Stimulated activated CD8-positive, alpha-beta memory T cell treated with anti-CD3 and anti-CD28 coated beads, Interleukin-4, amount 100 ng/mL, for 4 hours (primary cell): ENCODE measurements around the gene REC8.

Source experiments
- DNase-seq, 2 donors: peaks; one replicate each; pipeline ENCODE4 v3.0.0-alpha.2; 2020; ENCODE audit warnings: low read depth in 2 of 2, low spot score in 1 of 2

REC8 gene

GRCh38 chr14:24138396-24139271 lies 33.2 kb upstream of the REC8 start:
- no peak for DNase-seq

- no peak for DNase-seq
Observed at GRCh38 chr14:24139272-24139934, 32.5 kb upstream of the REC8 start.

GRCh38 chr14:24141097-24141880 lies 30.6 kb upstream of the REC8 start, which contains the start of gene EMC9:
TSS of gene EMC9 (minus strand) at chr14:24141591. CDS start at chr14:24141304, 287 bp downstream.
- DNase-seq = peak; percentile 99

GRCh38 chr14:24143511-24143910 lies 28.4 kb upstream of the REC8 start:
- no peak for DNase-seq

GRCh38 chr14:24144451-24144850 lies 27.4 kb upstream of the REC8 start:
- DNase-seq = no peak

GRCh38 chr14:24145219-24145618 lies 26.7 kb upstream of the REC8 start:
- DNase-seq = no peak

GRCh38 chr14:24145690-24146452 lies 26.0 kb upstream of the REC8 start:
- no peak for DNase-seq

- DNase-seq = peak; percentile 56 to 74
Observed at GRCh38 chr14:24146453-24146977, 25.4 kb upstream of the REC8 start, which contains the start of gene PSME2. TSS of gene PSME2 (minus strand) at chr14:24146610. CDS start at chr14:24146581, 29 bp downstream.

- DNase-seq = peak; percentile 93 to 95
Observed at GRCh38 chr14:24146978-24147760, 24.7 kb upstream of the REC8 start, which contains the start of gene RNF31. TSS of gene RNF31 (plus strand) at chr14:24147498. CDS start at chr14:24147699, 201 bp downstream.

- DNase-seq = no peak
Observed at GRCh38 chr14:24147761-24148428, 24.0 kb upstream of the REC8 start.

GRCh38 chr14:24149302-24149969 lies 22.4 kb upstream of the REC8 start:
- no peak for DNase-seq

- DNase-seq = no peak
Observed at GRCh38 chr14:24150061-24150460, 21.8 kb upstream of the REC8 start.

GRCh38 chr14:24150567-24150966 lies 21.3 kb upstream of the REC8 start:
- DNase-seq = no peak

- DNase-seq = no peak
Observed at GRCh38 chr14:24150993-24151392, 20.9 kb upstream of the REC8 start.

GRCh38 chr14:24151404-24152080 lies 20.3 kb upstream of the REC8 start:
- DNase-seq = no peak

GRCh38 chr14:24155100-24155499 lies 16.8 kb upstream of the REC8 start:
- DNase-seq = no peak

GRCh38 chr14:24156840-24157239 lies 15.0 kb upstream of the REC8 start:
- no peak for DNase-seq

- no peak for DNase-seq
Observed at GRCh38 chr14:24157331-24157730, 14.5 kb upstream of the REC8 start.
